H9 (cell line): ENCODE data around the gene SOCS1. TPM values are rescaled to one million over a fixed set of nuclear protein-coding genes. Genes with fewer than 3 reads are reported as not detected.
"Not testable (repeated sequence)": the region's sequence is repeated elsewhere in the genome, so short reads cannot be mapped to it uniquely, and the experiment has no call there.

Source experiments
- DNase-seq: peaks from one replicate; pipeline ENCODE4 v3.0.0-alpha.2; 2017
- H2AFZ ChIP-seq: one replicate; pipeline ENCODE4 v1.6.1; 2013; ENCODE audit warnings: mild to moderate bottlenecking, low read length, control low read depth, moderate library complexity
- H2AK5ac ChIP-seq: 2 replicates; pipeline ENCODE4 v1.6.1; 2013; ENCODE audit warnings: low read length, control low read depth, mixed read lengths; ENCODE audit not compliant: insufficient read length
- H2BK120ac ChIP-seq: one replicate; pipeline ENCODE4 v1.6.1; 2013; ENCODE audit warnings: low read depth, mild to moderate bottlenecking, low read length, control low read depth, inconsistent platforms; ENCODE audit not compliant: poor library complexity, severe bottlenecking
- H2BK12ac ChIP-seq: 2 replicates; pipeline ENCODE4 v1.6.1; 2013; ENCODE audit warnings: low read length, control low read depth, mixed read lengths, low read depth; ENCODE audit not compliant: insufficient read length
- H2BK15ac ChIP-seq: 2 replicates; pipeline ENCODE4 v1.6.1; 2013; ENCODE audit warnings: low read depth, low read length, control low read depth
- H2BK20ac ChIP-seq: one replicate; pipeline ENCODE4 v1.6.1; 2013; ENCODE audit warnings: low read depth, mild to moderate bottlenecking, low read length, control low read depth, inconsistent platforms; ENCODE audit not compliant: poor library complexity, severe bottlenecking
- H2BK5ac ChIP-seq: 2 replicates; pipeline ENCODE4 v1.6.1; 2013; ENCODE audit warnings: low read length, control low read depth, mixed read lengths; ENCODE audit not compliant: insufficient read length
- H3K14ac ChIP-seq: 2 replicates; pipeline ENCODE4 v1.6.1; 2013; ENCODE audit warnings: low read length, control low read depth; ENCODE audit not compliant: insufficient read depth
- H3K18ac ChIP-seq: 2 replicates; pipeline ENCODE4 v1.6.1; 2013; ENCODE audit warnings: low read depth, mild to moderate bottlenecking, mixed read lengths, low read length, control low read depth; ENCODE audit not compliant: insufficient read length
- H3K23ac ChIP-seq: 2 replicates; pipeline ENCODE4 v1.6.1; 2013; ENCODE audit warnings: low read length, control low read depth, mixed read lengths, low read depth; ENCODE audit not compliant: insufficient read length
- H3K23me2 ChIP-seq: 2 replicates; pipeline ENCODE4 v1.6.1; 2013; ENCODE audit warnings: low read depth, mild to moderate bottlenecking, mixed read lengths, low read length, control low read depth; ENCODE audit not compliant: insufficient read length, poor library complexity, severe bottlenecking
- H3K27ac ChIP-seq: 2 replicates; pipeline ENCODE4 v1.5.1; 2013; ENCODE audit warnings: low read length, control low read depth, mixed read lengths, low read depth; ENCODE audit not compliant: insufficient read length
- H3K27me3 ChIP-seq: 2 replicates; pipeline ENCODE4 v1.6.1; 2013; ENCODE audit warnings: low read length, control low read depth, inconsistent platforms; ENCODE audit not compliant: insufficient read depth
- H3K4ac ChIP-seq: 2 replicates; pipeline ENCODE4 v1.6.1; 2013; ENCODE audit warnings: low read depth, mild to moderate bottlenecking, control low read depth, inconsistent platforms, low read length, moderate library complexity
- H3K4me1 ChIP-seq: 2 replicates; pipeline ENCODE4 v1.6.1; 2013; ENCODE audit warnings: low read length, control low read depth, inconsistent platforms; ENCODE audit not compliant: insufficient read depth
- H3K4me2 ChIP-seq: 2 replicates; pipeline ENCODE4 v1.6.1; 2013; ENCODE audit warnings: low read length, control low read depth, mixed read lengths; ENCODE audit not compliant: insufficient read length, insufficient read depth
- H3K56ac ChIP-seq: 2 replicates; pipeline ENCODE4 v1.6.1; 2013; ENCODE audit warnings: low read depth, mild to moderate bottlenecking, mixed read lengths, low read length, control low read depth; ENCODE audit not compliant: insufficient read length
- H3K79me1 ChIP-seq: 2 replicates; pipeline ENCODE4 v1.6.1; 2013; ENCODE audit warnings: low read depth, mild to moderate bottlenecking, moderate library complexity, low read length, control low read depth, inconsistent platforms; ENCODE audit not compliant: insufficient read depth, poor library complexity, severe bottlenecking
- H3K79me2 ChIP-seq: 2 replicates; pipeline ENCODE4 v1.6.1; 2013; ENCODE audit warnings: low read length, control low read depth, inconsistent platforms; ENCODE audit not compliant: insufficient read depth
- H3K9ac ChIP-seq: 2 replicates; pipeline ENCODE4 v1.6.1; 2013; ENCODE audit warnings: low read length, control low read depth, mixed read lengths; ENCODE audit not compliant: insufficient read length; ENCODE audit errors: extremely low read depth
- H3K9me3 ChIP-seq: one replicate; pipeline ENCODE4 v1.6.1; 2013; ENCODE audit warnings: low read depth, low read length, inconsistent platforms; ENCODE audit not compliant: control insufficient read depth
- H3T11ph ChIP-seq: one replicate; pipeline ENCODE4 v1.6.1; 2013; ENCODE audit warnings: mild to moderate bottlenecking, low read length, control low read depth, inconsistent platforms
- H4K20me1 ChIP-seq: one replicate; pipeline ENCODE4 v1.6.1; 2013; ENCODE audit not compliant: control insufficient read depth, insufficient read length, insufficient read depth
- H4K5ac ChIP-seq: 2 replicates; pipeline ENCODE4 v1.6.1; 2013; ENCODE audit warnings: low read depth, mild to moderate bottlenecking, mixed read lengths, low read length, control low read depth; ENCODE audit not compliant: insufficient read length
- H4K8ac ChIP-seq: replicated peaks from 2 replicates; pipeline ENCODE4 v1.6.1; 2013; ENCODE audit warnings: low read length, control low read depth, mixed read lengths, low read depth; ENCODE audit not compliant: insufficient read length
- H4K91ac ChIP-seq: 2 replicates; pipeline ENCODE4 v1.6.1; 2013; ENCODE audit warnings: low read depth, mild to moderate bottlenecking, moderate library complexity, mixed read lengths, low read length, control low read depth; ENCODE audit not compliant: insufficient read length
- H3K27ac Mint-ChIP-seq, 3 experiments: 2 replicates in 2 of 3; 3 replicates in 1 of 3; pipeline ENCODE4 v1.8.0; 2020 to 2021; ENCODE audit warnings: mixed read lengths in 3 of 3, mild to moderate bottlenecking in 1 of 3, moderate library complexity in 1 of 3
- H3K27me3 Mint-ChIP-seq: 2 replicates; pipeline ENCODE4 v1.8.0; 2021; ENCODE audit warnings: low read depth, mild to moderate bottlenecking, moderate library complexity, mixed read lengths
- H3K36me3 Mint-ChIP-seq, 3 experiments: 2 replicates in 2 of 3; 3 replicates in 1 of 3; pipeline ENCODE4 v1.8.0; 2020 to 2021; ENCODE audit warnings: low read depth in 3 of 3, mixed read lengths in 3 of 3; ENCODE audit not compliant: insufficient read depth in 1 of 3
- H3K4me1 Mint-ChIP-seq, 2 experiments: 2 replicates each; pipeline ENCODE4 v1.8.0; 2020; ENCODE audit warnings: mixed read lengths in 2 of 2
- H3K4me3 Mint-ChIP-seq, 2 experiments: 2 replicates in 1 of 2; 3 replicates in 1 of 2; pipeline ENCODE4 v1.8.0; 2020 to 2021; ENCODE audit warnings: mild to moderate bottlenecking in 2 of 2, mixed read lengths in 2 of 2, moderate library complexity in 1 of 2
- H3K9me3 Mint-ChIP-seq, 2 experiments: 2 replicates in 1 of 2; 3 replicates in 1 of 2; pipeline ENCODE4 v1.8.0; 2020; ENCODE audit warnings: mild to moderate bottlenecking in 2 of 2, mixed read lengths in 2 of 2, moderate library complexity in 1 of 2
- CTCF ChIP-seq: fragments of 200-600 bp; sonication (generic); conservative IDR thresholded peaks from 3 replicates; pipeline ENCODE4 v1.8.0; 2021; ENCODE audit warnings: antibody characterized with exemption, mild to moderate bottlenecking
- WGBS: extraction: QIAGEN DNeasy Blood & Tissue Kit; methylation state at CpG from one replicate; pipeline ENCODE4 v1.1.7; 2013; ENCODE audit warnings: missing lambda C conversion rate, low lambda C conversion rate, mixed read lengths; ENCODE audit not compliant: insufficient read length; ENCODE audit errors: extremely low coverage; 5-methylcytosine and 5-hydroxymethylcytosine counted together
- total RNA-seq: library from RNA; stranded (reverse); gene quantifications from 2 replicates; pipeline ENCODE4 v1.2.1, GENCODE V29; 2021

SOCS1 gene
- total RNA-seq, 1 experiment from 2014 or later, result 11.0 TPM

GRCh38 chr16:11299865-11300559 is 44.0 kb upstream of the SOCS1 start:
- H3K9ac ChIP-seq, result no peak overlapping the region
- H3K79me2 ChIP-seq, result 0 out of 2 replicates have a peak, but pooled peaks cover 2% of the 10 kb centered on the region
- DNase-seq, result no peak
- H2AK5ac ChIP-seq, result no peak overlapping the region
- Mint-ChIP-seq H3K27me3 (no peaks in the 10 kb centered on the region), H3K4me3 (no peak overlapping the region), H3K36me3 (no peaks in the 10 kb centered on the region), H3K4me1 (peaks cover 17 to 23% of the 10 kb centered on the region in 2 experiments), H3K9me3 (no peaks in the 10 kb centered on the region), H3K27ac (no peak overlapping the region)
- no peak overlapping the region for H3K4ac ChIP-seq
- no peak overlapping the region for H3K56ac ChIP-seq
- H3K14ac ChIP-seq, result no peak overlapping the region
- WGBS, result no CpG with 5 or more reads among the region's 6 CpGs
- H2BK5ac ChIP-seq, result no peak overlapping the region
- H2BK120ac ChIP-seq, result no peak overlapping the region
- H3K27me3 ChIP-seq, result no peaks in the 10 kb centered on the region
- H2BK15ac ChIP-seq, result no peak overlapping the region
- no peaks in the 10 kb centered on the region for H4K20me1 ChIP-seq
- no peak overlapping the region for H4K5ac ChIP-seq
- H3K27ac ChIP-seq, result no peak overlapping the region
- no peak overlapping the region for H3T11ph ChIP-seq
- no peak overlapping the region for H3K18ac ChIP-seq
- H3K79me1 ChIP-seq, result no peaks in the 10 kb centered on the region
- no peak overlapping the region for H3K4me2 ChIP-seq
- H3K23me2 ChIP-seq, result no peaks in the 10 kb centered on the region
- H2BK20ac ChIP-seq, result no peak overlapping the region
- H2AFZ ChIP-seq, result no peak overlapping the region
- no peak overlapping the region for H2BK12ac ChIP-seq
- TF ChIP-seq CTCF, result no peak
- no peak overlapping the region for H4K8ac ChIP-seq
- no peak overlapping the region for H3K23ac ChIP-seq
- H3K9me3 ChIP-seq, result no peaks in the 10 kb centered on the region
- peaks cover 3% of the 10 kb centered on the region; the same call in 1 of the 2 replicates for H3K4me1 ChIP-seq
- H4K91ac ChIP-seq, result no peak overlapping the region

- H3K27ac ChIP-seq, H3K14ac ChIP-seq, H3K9me3 ChIP-seq, H2BK5ac ChIP-seq, H4K91ac ChIP-seq, DNase-seq, H3K9me3 Mint-ChIP-seq, H3K23me2 ChIP-seq, H3K56ac ChIP-seq, H3K4me3 Mint-ChIP-seq, H4K5ac ChIP-seq, H3K27me3 Mint-ChIP-seq, H2BK20ac ChIP-seq, H3K4me1 ChIP-seq, H2BK120ac ChIP-seq, H3K4me2 ChIP-seq, H3K18ac ChIP-seq, H2AK5ac ChIP-seq, H4K8ac ChIP-seq, H3K36me3 Mint-ChIP-seq, H2AFZ ChIP-seq, H4K20me1 ChIP-seq, H3T11ph ChIP-seq, H3K79me1 ChIP-seq, H3K9ac ChIP-seq, H3K27ac Mint-ChIP-seq, H2BK15ac ChIP-seq, H3K27me3 ChIP-seq, H3K79me2 ChIP-seq, H3K23ac ChIP-seq, H3K4ac ChIP-seq, H2BK12ac ChIP-seq: not testable (repeated sequence)
- peaks cover 17 to 23% of the 10 kb centered on the region in 2 experiments for H3K4me1 Mint-ChIP-seq
- no CpG with 5 or more reads among the region's 13 CpGs for WGBS
Measured at GRCh38 chr16:11298950-11299547, 43.0 kb upstream of the SOCS1 start.
